Stimulated activated CD8-positive, alpha-beta memory T cell treated with anti-CD3 and anti-CD28 coated beads, Interleukin-4, amount 100 ng/mL, for 1 hour (primary cell): ENCODE data around the gene COBL.

Source experiments
- DNase-seq, 2 donors: peaks; one replicate each; pipeline ENCODE4 v3.0.0-alpha.2; 2020; ENCODE audit warnings: low read depth in 2 of 2, low spot score in 1 of 2

Gene COBL

DNA sequence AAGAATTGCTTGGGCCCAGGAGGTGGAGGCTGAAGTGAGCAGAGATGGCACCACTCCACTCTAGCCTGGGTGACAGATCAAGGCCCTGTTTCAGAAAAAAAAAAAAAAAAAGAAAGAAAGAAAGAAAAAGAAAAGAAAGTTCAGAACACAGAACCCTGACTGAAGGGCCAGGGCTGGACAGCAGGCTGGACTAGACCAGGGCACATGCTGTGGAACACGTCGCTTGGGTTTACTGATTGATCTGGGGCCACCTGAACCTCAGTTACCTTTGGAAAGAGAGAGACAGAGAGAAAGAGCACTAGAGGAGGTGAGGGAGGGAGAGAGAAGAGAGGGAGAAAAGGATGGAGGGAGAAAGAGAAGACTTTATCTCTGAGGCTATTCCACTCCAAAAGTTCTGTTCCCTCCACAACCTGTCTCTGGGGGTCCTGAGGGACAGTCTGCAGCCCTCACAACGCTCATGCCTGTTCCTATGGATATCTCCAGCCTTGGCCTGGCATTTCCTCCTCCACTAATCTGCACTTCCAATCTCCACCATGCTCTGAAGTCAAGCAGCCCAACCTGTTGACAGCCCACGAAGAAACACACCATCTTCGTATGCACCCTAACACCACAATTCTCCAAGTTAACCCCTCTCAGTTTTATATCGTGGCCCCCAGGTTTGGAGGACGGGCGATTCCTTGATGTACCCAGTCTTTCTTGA, 81.8 kb downstream of the COBL start:
- DNase-seq = no peak

- no peak for DNase-seq
These were observed 82.5 kb downstream of the COBL start for GRCh38 chr7:51234139-51234538.

- no peak for DNase-seq
These were observed 83.2 kb downstream of the COBL start for GRCh38 chr7:51233374-51233773.

- DNase-seq = no peak
These were observed 85.9 kb downstream of the COBL start for GRCh38 chr7:51230723-51231122.

DNA sequence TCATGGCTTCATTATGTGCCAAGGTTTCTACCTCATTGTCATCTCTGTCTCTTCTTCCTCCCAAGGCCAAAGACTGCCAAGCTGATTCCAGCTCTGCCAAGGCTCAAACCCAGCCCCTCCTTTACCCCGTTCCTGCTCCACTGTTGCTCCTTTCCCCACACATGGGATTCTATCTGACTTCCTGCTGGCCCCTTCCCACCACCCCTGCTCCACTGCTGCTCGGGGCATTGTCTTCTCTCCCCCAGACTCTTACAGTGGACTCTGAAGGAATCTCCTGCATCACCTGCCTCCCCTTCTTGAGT, 86.3 kb downstream of the COBL start:
- no peak for DNase-seq

DNA sequence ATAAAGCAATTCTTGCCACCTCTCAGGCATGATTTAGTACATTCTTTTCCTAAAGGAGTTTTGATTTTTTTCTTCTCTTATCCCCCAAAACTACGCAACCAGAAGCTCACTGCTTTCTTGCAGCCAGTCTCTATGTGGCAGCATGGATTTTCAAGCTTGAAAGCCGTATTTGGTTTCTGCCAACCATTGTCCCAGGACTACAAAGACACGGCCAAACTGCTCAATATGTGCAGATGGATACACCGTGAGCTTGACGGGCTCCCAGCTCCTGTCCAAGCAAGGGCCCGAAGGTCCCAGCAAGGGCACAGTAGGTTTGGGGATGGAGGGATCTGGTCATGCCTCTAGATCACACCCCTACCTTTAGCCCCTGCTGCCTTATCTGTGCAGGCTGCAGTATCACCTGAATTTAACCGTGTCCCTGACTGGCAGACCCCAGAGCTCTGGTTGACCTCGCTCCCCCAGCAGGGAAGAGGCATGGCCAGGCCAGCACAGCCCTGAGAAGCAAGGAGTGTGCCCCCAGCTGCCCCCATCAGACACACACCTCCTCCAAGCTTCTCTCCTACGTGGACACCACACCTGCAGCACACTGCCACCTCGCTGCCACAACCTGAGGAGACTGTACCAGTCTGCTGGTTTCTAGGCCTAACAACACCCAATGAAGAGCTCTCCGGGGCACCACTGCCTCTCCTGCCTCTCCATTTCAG, 86.8 kb downstream of the COBL start:
- DNase-seq = no peak

GRCh38 chr7:51229106-51229537, 87.5 kb downstream of the COBL start:
- DNase-seq = no peak

GRCh38 chr7:51228386-51228958, 88.1 kb downstream of the COBL start:
- DNase-seq = no peak

DNA sequence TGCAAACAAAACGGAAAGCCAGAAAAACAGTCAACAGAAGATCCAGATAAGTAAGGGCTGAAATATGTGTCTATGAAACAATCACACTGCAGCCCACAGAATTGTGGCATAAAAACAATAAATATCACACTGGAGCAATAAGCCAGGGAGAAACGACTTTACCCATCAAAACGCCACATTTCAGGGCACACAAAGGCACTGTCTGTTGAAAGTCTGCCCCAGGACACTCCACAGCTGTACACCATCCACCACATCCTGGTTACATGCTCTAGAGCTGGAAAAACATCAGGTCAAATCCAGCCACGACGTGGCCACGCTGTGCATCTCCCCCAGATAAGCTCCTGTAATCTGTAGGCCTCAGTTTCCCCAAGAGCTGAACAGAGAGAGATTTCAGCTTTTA, 88.7 kb downstream of the COBL start:
- no peak for DNase-seq

DNA sequence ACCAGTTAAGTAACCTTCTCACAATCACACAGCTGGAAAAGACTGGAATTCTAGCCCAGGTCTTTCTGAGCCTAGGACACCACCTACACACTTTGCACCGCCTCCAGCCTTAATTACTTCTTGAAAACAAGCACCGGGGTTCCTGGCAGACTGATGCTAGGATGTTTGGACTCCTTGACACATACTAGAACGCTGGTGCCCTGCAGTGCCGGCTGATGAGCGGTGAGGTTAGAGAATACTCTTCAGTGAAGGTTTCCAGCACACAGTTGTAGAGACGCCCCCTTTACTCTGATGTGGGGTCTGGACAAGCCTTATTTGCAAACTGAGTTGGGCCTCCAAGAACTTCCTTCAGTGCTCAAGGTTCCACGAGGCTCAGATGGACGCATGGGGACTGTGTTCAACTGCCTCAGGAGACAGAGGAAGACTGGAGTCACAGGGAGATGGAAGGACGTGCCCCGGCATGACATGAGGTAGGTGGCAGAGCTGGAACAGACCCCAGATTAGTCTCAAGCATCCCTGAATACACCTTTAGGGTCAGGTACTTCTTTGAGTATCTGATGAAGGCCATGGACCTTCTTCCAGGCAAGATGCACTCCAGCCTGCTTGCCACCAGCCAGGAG, 89.6 kb downstream of the COBL start:
- no peak for DNase-seq

- no peak for DNase-seq
These were observed 90.4 kb downstream of the COBL start for GRCh38 chr7:51226063-51226755.

DNA sequence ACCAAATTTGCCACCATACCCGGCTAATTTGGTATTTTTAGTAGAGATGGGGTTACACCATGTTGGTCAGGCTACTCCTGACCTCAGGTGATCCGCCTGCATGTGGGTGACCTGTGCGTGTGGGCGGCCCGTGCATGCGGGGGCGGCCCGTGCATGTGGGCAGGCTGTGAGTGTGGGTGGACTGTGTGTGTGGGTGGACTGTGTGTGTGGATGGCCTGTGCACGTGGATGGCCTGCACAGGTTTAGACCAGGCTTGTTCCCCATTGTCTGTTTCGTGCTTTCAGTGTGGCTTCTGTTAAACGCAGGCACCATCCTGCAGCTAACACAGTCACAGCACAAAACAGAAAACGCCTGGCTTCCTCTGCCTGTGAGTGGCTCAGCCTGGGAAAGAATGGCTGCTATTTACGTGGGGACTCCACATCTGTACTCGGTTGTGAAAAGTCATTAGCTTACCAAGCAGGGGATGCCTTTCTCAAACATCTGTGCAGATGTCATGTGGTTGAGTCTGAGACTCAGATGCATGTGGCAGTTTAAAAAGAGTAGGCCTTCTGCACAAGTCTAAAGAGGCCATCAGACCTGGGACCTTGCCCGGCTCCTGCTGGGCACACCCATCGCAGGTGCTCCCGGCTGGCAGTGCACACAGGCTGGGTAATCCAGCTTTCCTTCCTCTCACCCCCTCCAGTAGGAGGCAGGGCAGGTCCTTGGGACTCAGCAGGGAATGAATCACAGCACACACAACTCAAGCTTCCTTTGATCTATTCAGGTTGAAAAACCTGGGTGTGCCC, 91.6 kb downstream of the COBL start:
- DNase-seq = no peak

DNA sequence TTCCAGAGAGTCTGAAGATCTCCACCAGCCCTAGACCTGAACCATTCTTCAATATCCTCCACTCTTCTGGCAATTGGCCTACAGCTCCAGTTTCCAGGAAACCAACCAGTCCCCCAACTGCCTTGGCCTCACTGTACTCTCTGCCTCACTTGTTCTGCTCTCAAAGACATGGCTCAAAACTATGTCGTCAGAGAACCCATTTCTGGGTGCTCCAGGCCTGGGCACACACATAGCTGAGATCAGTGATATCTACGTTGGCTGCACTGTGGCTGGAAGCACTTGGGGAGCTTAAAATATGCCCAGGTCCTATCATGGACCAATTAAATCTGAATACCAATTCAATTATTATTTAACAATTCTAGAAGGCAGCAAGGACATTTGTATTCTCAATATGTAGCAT, 93.1 kb downstream of the COBL start:
- DNase-seq = no peak

- no peak for DNase-seq
These were observed 93.7 kb downstream of the COBL start for GRCh38 chr7:51222916-51223315.

DNA sequence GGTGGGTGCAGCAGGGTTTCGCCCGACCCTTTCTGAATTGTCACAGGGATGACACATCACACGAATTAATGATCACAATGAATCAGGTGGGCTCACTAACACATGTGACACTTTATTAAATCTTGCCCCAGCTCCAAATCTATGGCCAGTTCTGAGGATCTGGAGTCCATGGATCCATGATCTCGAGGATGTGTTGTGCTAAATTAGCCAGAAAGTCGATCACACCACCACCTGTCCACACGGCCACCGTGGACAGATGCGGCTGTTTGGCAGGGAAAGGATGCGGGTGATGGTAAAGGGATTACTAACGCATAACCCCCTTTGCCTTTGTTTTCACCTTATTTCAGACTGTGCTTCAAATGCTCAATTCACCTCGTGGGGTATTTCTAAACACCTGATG, 96.4 kb downstream of the COBL start:
- no peak for DNase-seq

- no peak for DNase-seq
These were observed 97.2 kb downstream of the COBL start for GRCh38 chr7:51219261-51219988.

- DNase-seq = no peak
These were observed 98.8 kb downstream of the COBL start for GRCh38 chr7:51217804-51218203.

- no peak for DNase-seq
These were observed 102.5 kb downstream of the COBL start for GRCh38 chr7:51214098-51214497.

- no peak for DNase-seq
These were observed 103.0 kb downstream of the COBL start for GRCh38 chr7:51213618-51214017.

GRCh38 chr7:51210766-51211165, 105.8 kb downstream of the COBL start:
- DNase-seq = no peak
